Esophagus muscularis mucosa (tissue), 3 donors: ENCODE measurements around the gene PMF1.
"Not testable (repeated sequence)": the region's sequence is repeated elsewhere in the genome, so short reads cannot be mapped to it uniquely, and the experiment has no call there.

Source experiments
- CTCF ChIP-seq, 3 experiments: fragments of 200-600 bp in 2 of 3; fragments of 450-650 bp in 1 of 3; sonication (generic) in 2 of 3; IDR thresholded peaks; one replicate each; pipeline ENCODE4 v1.5.1; 2017 to 2019; ENCODE audit warnings: antibody characterized with exemption in 3 of 3, mild to moderate bottlenecking in 2 of 3, moderate library complexity in 1 of 3
- POLR2A ChIP-seq: fragments of 450-650 bp; IDR thresholded peaks from one replicate; pipeline ENCODE4 v1.6.1; 2017; ENCODE audit warnings: antibody characterized with exemption, moderate library complexity, mild to moderate bottlenecking, low read depth
- POLR2AphosphoS5 ChIP-seq, 2 donors: sonication (generic); formaldehyde crosslinking; IDR thresholded peaks; one replicate each; pipeline ENCODE4 v1.6.1; 2017; ENCODE audit warnings: antibody characterized with exemption in 2 of 2

DNA sequence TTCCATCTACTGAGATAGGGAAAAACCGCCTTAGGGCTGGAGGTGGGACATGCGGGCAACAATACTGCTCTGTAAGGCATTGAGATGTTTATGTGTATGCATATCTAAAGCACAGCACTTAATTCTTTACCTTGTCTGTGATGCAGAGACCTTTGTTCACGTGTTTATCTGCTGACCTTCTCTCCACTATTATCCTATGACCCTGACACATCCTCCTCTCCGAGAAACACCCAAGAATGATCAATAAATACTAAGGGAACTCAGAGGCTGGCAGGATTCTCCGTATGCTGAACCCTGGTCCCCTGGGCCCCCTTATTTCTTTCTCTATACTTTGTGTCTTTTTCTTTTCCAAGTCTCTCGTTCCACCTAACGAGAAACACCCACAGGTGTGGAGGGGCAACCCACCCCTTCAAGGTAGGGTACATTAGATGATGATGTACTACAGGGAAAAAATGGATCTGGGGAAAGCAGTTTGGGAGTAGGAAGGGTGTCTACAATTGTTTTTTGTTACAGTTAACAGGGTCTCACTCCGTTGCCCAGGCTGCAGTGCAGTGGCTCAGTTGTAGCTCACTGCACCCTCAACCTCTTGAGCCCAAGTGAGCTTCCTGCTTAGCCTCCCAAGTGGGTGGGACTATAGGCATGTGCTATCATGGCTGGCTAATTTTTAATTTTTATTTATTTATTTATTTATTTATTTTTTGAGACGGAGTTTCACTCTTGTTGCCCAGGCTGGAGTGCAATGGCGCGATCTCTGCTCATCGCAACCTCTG, 30.6 kb upstream of the PMF1 start:
- TF ChIP-seq POLR2AphosphoS5 (IDR thresholded peaks at IDR 0.05); CTCF (IDR thresholded peaks at IDR 0.05); POLR2A: not testable (repeated sequence)
